CD4-positive, alpha-beta T cell (primary cell): ENCODE measurements around the gene NASP. TPM values are rescaled to one million over a fixed set of nuclear protein-coding genes. Genes with fewer than 3 reads are reported as not detected.

ENCODE experiments used
- ATAC-seq: fragments of 200-7000 bp; cut with Tn5 transposase; one replicate; pipeline ENCODE4 v1.10.0; 2022; ENCODE audit warnings: mild to moderate bottlenecking; ENCODE audit not compliant: poor library complexity
- CTCF ChIA-PET: fragments of 350-600 bp; sonication (Branson Sonifier 250); formaldehyde crosslinking; loops from one replicate; lab custom pipeline; 2021; ENCODE audit warnings: antibody characterized with exemption, inconsistent platforms; lab: Charles Lee
- POLR2A ChIA-PET: fragments of 350-600 bp; sonication (Branson Sonifier 250); formaldehyde crosslinking; loops from one replicate; lab custom pipeline; 2021; ENCODE audit warnings: antibody characterized with exemption, inconsistent platforms; lab: Charles Lee
- DNase-seq, 14 experiments: peaks; one replicate each; pipeline ENCODE4 v3.0.0-alpha.2; 2013 to 2020; ENCODE audit warnings: mixed read lengths in 2 of 14
- H3K27ac ChIP-seq, 2 donors: one replicate each; pipeline versions ENCODE4 v1.5.1 to v1.7.0; 2013; ENCODE audit warnings: low read length in 2 of 2, low read depth in 1 of 2, mild to moderate bottlenecking in 1 of 2
- H3K27me3 ChIP-seq, 2 experiments: 1 replicate in 1 of 2; 2 replicates in 1 of 2; pipeline versions ENCODE4 v1.6.1 to v1.7.0; 2013; ENCODE audit warnings: low read length in 2 of 2, control low read depth in 1 of 2, mild to moderate bottlenecking in 1 of 2, moderate library complexity in 1 of 2; ENCODE audit not compliant: insufficient read depth in 2 of 2, control insufficient read depth in 1 of 2
- H3K36me3 ChIP-seq: one replicate; pipeline ENCODE4 v1.6.1; 2013; ENCODE audit warnings: low read length, control low read depth; ENCODE audit not compliant: insufficient read depth
- H3K4me1 ChIP-seq: one replicate; pipeline ENCODE4 v1.6.1; 2013; ENCODE audit warnings: low read length, control low read depth; ENCODE audit not compliant: insufficient read depth
- H3K4me3 ChIP-seq: one replicate; pipeline ENCODE4 v1.5.1; 2013; ENCODE audit warnings: mild to moderate bottlenecking, low read length, moderate library complexity
- H3K9me3 ChIP-seq, 2 experiments: 1 replicate in 1 of 2; 2 replicates in 1 of 2; pipeline versions ENCODE4 v1.6.1 to v1.7.0; 2013; ENCODE audit warnings: low read length in 2 of 2, mild to moderate bottlenecking in 2 of 2, control low read depth in 1 of 2, moderate library complexity in 1 of 2; ENCODE audit not compliant: control insufficient read depth in 1 of 2, insufficient read depth in 1 of 2
- H3K27ac Mint-ChIP-seq: one replicate; pipeline ENCODE4 v1.8.0; 2020; ENCODE audit warnings: mixed read lengths
- H3K27me3 Mint-ChIP-seq: one replicate; pipeline ENCODE4 v1.8.0; 2021; ENCODE audit warnings: mixed read lengths
- H3K36me3 Mint-ChIP-seq: one replicate; pipeline ENCODE4 v1.8.0; 2021; ENCODE audit warnings: low read depth, mixed read lengths
- H3K4me1 Mint-ChIP-seq: one replicate; pipeline ENCODE4 v1.8.0; 2021; ENCODE audit warnings: low read depth, mixed read lengths
- H3K4me3 Mint-ChIP-seq: one replicate; pipeline ENCODE4 v1.8.0; 2020; ENCODE audit warnings: mild to moderate bottlenecking, mixed read lengths
- H3K9me3 Mint-ChIP-seq: one replicate; pipeline ENCODE4 v1.8.0; 2020; ENCODE audit warnings: mixed read lengths
- CTCF ChIP-seq: fragments of 200-600 bp; IDR thresholded peaks from one replicate; pipeline ENCODE4 v1.8.0; 2022; ENCODE audit warnings: antibody characterized with exemption, mild to moderate bottlenecking
- intact Hi-C, 2 experiments: fragments of 100-400 bp; cut with DNase I in 1 of 2; cut with micrococcal nuclease in 1 of 2; formaldehyde crosslinking; loops; one replicate each; pipeline versions ENCODE4 v1.15.1 to v1.9.0; 2023 to 2025; cut with DNase I, micrococcal nuclease
- total RNA-seq, 174 experiments: library from RNA in 2 of 174; stranded (reverse) in 2 of 174; gene quantifications; one replicate each; pipeline ENCODE4 v1.2.3 and lab custom pipeline; 2021 to 2026

NASP gene
- total RNA-seq, 2 experiments from 2014 or later, result 110 to 112 TPM

GRCh38 chr1:45667321-45668111, 83.7 kb downstream of the NASP start:
- Histone ChIP-seq H3K27ac (no peak overlapping the region), H3K27me3 (no peaks in the 10 kb centered on the region), H3K4me1 (peaks cover 21% of the 10 kb centered on the region), H3K9me3 (no peaks in the 10 kb centered on the region), H3K36me3 (no peaks in the 10 kb centered on the region), H3K4me3 (no peak overlapping the region)
- no peak for TF ChIP-seq CTCF
- peak overlapping the region; percentile 21 for H3K27ac Mint-ChIP-seq
- H3K27me3 Mint-ChIP-seq, result no peaks in the 10 kb centered on the region
- DNase-seq, result no peak
- H3K36me3 Mint-ChIP-seq, result peaks cover 40% of the 10 kb centered on the region
- no peak for ATAC-seq
- no peak overlapping the region for H3K4me3 Mint-ChIP-seq
- CTCF ChIA-PET, result no interaction called here
- intact Hi-C loops, result no loop called here
- POLR2A ChIA-PET, result no interaction called here
- peaks cover 58% of the 10 kb centered on the region for H3K4me1 Mint-ChIP-seq
- H3K9me3 Mint-ChIP-seq, result no peaks in the 10 kb centered on the region

Other genes with a start within 250 kb of the NASP start
- 10 to 100 TPM; 44.5 to 46.2 TPM for gene TOE1, start 243.9 kb upstream of the NASP start, total RNA-seq
- gene MUTYH, start 243.6 kb upstream of the NASP start, total RNA-seq, result 10 to 100 TPM; 57.9 to 67.4 TPM
- 1 to 10 TPM; 2.8 to 3.4 TPM for gene TESK2, start 92.9 kb upstream of the NASP start, total RNA-seq
- under 1 TPM; 0.42 to 0.58 TPM for gene CCDC163, start 84.0 kb upstream of the NASP start, total RNA-seq
- under 1 TPM; 0.27 to 0.81 TPM for gene MMACHC, start 83.7 kb upstream of the NASP start, total RNA-seq
- 10 to 100 TPM; 18.1 to 24.1 TPM for gene PRDX1, start 62.2 kb upstream of the NASP start, total RNA-seq
- 10 to 100 TPM; 25.3 to 31.0 TPM for gene AKR1A1, start 33.2 kb upstream of the NASP start, total RNA-seq
- 1 to 10 TPM; 2.1 to 2.3 TPM for gene CCDC17, start 40.0 kb downstream of the NASP start, total RNA-seq
- gene GPBP1L1, start 102.5 kb downstream of the NASP start, total RNA-seq, result 100 to 1,000 TPM; 116 to 125 TPM
- gene TMEM69, start 104.1 kb downstream of the NASP start, total RNA-seq, result 1 to 10 TPM; 5.6 to 6.3 TPM
- 1 to 10 TPM; 6.0 to 6.6 TPM for gene IPP, start 166.6 kb downstream of the NASP start, total RNA-seq
- 1 to 10 TPM; 5.7 to 6.5 TPM for gene MAST2, start 219.6 kb downstream of the NASP start, total RNA-seq